GM19324 (cell line): ENCODE measurements around the gene IL1RAP.

ENCODE experiments used
- ATAC-seq: cut with Tn5 transposase; IDR thresholded peaks from one replicate; pipeline ENCODE4 v1.9.1; 2021; ENCODE audit warnings: mild to moderate bottlenecking, moderate library complexity; ENCODE audit not compliant: unreplicated experiment, low FRiP score

The IL1RAP gene

GRCh38 chr3:190538288-190538687, 24.4 kb downstream of the IL1RAP start:
- ATAC-seq = no peak

GRCh38 chr3:190539526-190539925, 25.6 kb downstream of the IL1RAP start:
- no peak for ATAC-seq

GRCh38 chr3:190541008-190541407, 27.1 kb downstream of the IL1RAP start:
- no peak for ATAC-seq

- ATAC-seq = no peak
Measured at GRCh38 chr3:190541560-190541959, 27.7 kb downstream of the IL1RAP start.

- no peak for ATAC-seq
Measured at GRCh38 chr3:190542846-190543245, 29.0 kb downstream of the IL1RAP start.

GRCh38 chr3:190543671-190544070, 29.8 kb downstream of the IL1RAP start:
- no peak for ATAC-seq

GRCh38 chr3:190545191-190545590, 31.3 kb downstream of the IL1RAP start:
- no peak for ATAC-seq

GRCh38 chr3:190546881-190547510, 33.1 kb downstream of the IL1RAP start:
- no peak for ATAC-seq

GRCh38 chr3:190548031-190548656, 34.3 kb downstream of the IL1RAP start:
- no peak for ATAC-seq

GRCh38 chr3:190552021-190552420, 38.1 kb downstream of the IL1RAP start:
- ATAC-seq = no peak

- ATAC-seq = no peak
Measured at GRCh38 chr3:190552969-190553759, 39.3 kb downstream of the IL1RAP start.

GRCh38 chr3:190554197-190554596, 40.3 kb downstream of the IL1RAP start:
- no peak for ATAC-seq

- no peak for ATAC-seq
Measured at GRCh38 chr3:190556351-190556750, 42.5 kb downstream of the IL1RAP start.

GRCh38 chr3:190557296-190557695, 43.4 kb downstream of the IL1RAP start:
- no peak for ATAC-seq

- no peak for ATAC-seq
Measured at GRCh38 chr3:190558316-190558715, 44.4 kb downstream of the IL1RAP start.

- ATAC-seq = no peak
Measured at GRCh38 chr3:190558796-190559195, 44.9 kb downstream of the IL1RAP start.

GRCh38 chr3:190560013-190560895, 46.4 kb downstream of the IL1RAP start:
- ATAC-seq = no peak

- ATAC-seq = no peak
Measured at GRCh38 chr3:190562866-190563510, 49.1 kb downstream of the IL1RAP start.

GRCh38 chr3:190564175-190564574, 50.3 kb downstream of the IL1RAP start:
- no peak for ATAC-seq
